Superior temporal gyrus (tissue), 1 donor: Measurements from ENCODE around the gene CNRIP1.

ENCODE experiments used
- DNase-seq: peaks from one replicate; pipeline ENCODE4 v3.0.0-alpha.2; 2016; ENCODE audit errors: extremely low spot score

CNRIP1 gene

GRCh38 chr2:68292108-68292710 lies 27.5 kb downstream of the CNRIP1 start:
- DNase-seq: no peak

- DNase-seq: no peak
Observed at GRCh38 chr2:68291314-68291713, 28.4 kb downstream of the CNRIP1 start.

- peak; percentile 72 for DNase-seq
Observed at GRCh38 chr2:68290901-68291300, 28.8 kb downstream of the CNRIP1 start.

GRCh38 chr2:68287580-68288441 lies 31.9 kb downstream of the CNRIP1 start:
- DNase-seq: peak; percentile 75

GRCh38 chr2:68284896-68285295 lies 34.9 kb downstream of the CNRIP1 start:
- DNase-seq: peak; percentile 73

- no peak for DNase-seq
Observed at GRCh38 chr2:68283419-68283812, 36.3 kb downstream of the CNRIP1 start.

- DNase-seq: peak; percentile 66
Observed at GRCh38 chr2:68282811-68283418, 36.8 kb downstream of the CNRIP1 start.

- DNase-seq: no peak
Observed at GRCh38 chr2:68280796-68281195, 39.0 kb downstream of the CNRIP1 start.

- no peak for DNase-seq
Observed at GRCh38 chr2:68280348-68280747, 39.4 kb downstream of the CNRIP1 start.

- no peak for DNase-seq
Observed at GRCh38 chr2:68279691-68280090, 40.1 kb downstream of the CNRIP1 start.

GRCh38 chr2:68278169-68278568 lies 41.6 kb downstream of the CNRIP1 start:
- no peak for DNase-seq

- DNase-seq: no peak
Observed at GRCh38 chr2:68274022-68274421, 45.7 kb downstream of the CNRIP1 start.

GRCh38 chr2:68272246-68272994 lies 47.3 kb downstream of the CNRIP1 start:
- DNase-seq: peak; percentile 77

GRCh38 chr2:68266655-68267054 lies 53.1 kb downstream of the CNRIP1 start:
- no peak for DNase-seq

- no peak for DNase-seq
Observed at GRCh38 chr2:68263632-68264031, 56.1 kb downstream of the CNRIP1 start.

GRCh38 chr2:68258851-68259250 lies 60.9 kb downstream of the CNRIP1 start:
- DNase-seq: no peak

GRCh38 chr2:68256093-68256450 lies 63.7 kb downstream of the CNRIP1 start:
- no peak for DNase-seq

- peak; percentile 71 for DNase-seq
Observed at GRCh38 chr2:68253219-68254068, 66.3 kb downstream of the CNRIP1 start.

- DNase-seq: peak; percentile 94
Observed at GRCh38 chr2:68252400-68253218, 67.1 kb downstream of the CNRIP1 start, which contains the start of gene PPP3R1. TSS of gene PPP3R1 (minus strand) at chr2:68252532. CDS start at chr2:68252127, 405 bp downstream.

- DNase-seq: no peak
Observed at GRCh38 chr2:68251855-68252399, 67.8 kb downstream of the CNRIP1 start.
